Body of pancreas (tissue), 4 donors: ENCODE data around the gene DCLRE1C.

Experiments used
- CTCF ChIP-seq, 7 experiments: fragments of 450-650 bp in 4 of 7; fragments of 200-600 bp in 3 of 7; sonication (generic) in 3 of 7; IDR thresholded peaks; one replicate each; pipeline ENCODE4 v1.5.1; 2016 to 2019; ENCODE audit warnings: antibody characterized with exemption in 7 of 7
- POLR2A ChIP-seq, 3 donors: fragments of 450-650 bp; IDR thresholded peaks; one replicate each; pipeline ENCODE4 v1.6.1; 2016; ENCODE audit warnings: antibody characterized with exemption in 3 of 3, mild to moderate bottlenecking in 2 of 3

GRCh38 chr10:14904864-14905263 lies 49.0 kb downstream of the DCLRE1C start:
- TF ChIP-seq CTCF (IDR thresholded peaks at IDR 0.05) = no peak
- TF ChIP-seq POLR2A (IDR thresholded peaks at IDR 0.05) = no peak
